Measurements from ENCODE around the gene CLOCK. TPM values are rescaled to one million over a fixed set of nuclear protein-coding genes. Genes with fewer than 3 reads are reported as not detected.

CLOCK gene
- total RNA-seq, 4 donors from 2014 or later = 23.0 to 32.1 (median 27.8) TPM

- Histone ChIP-seq H3K4me3 (no peak overlapping the region), H3K36me3 (peaks cover 0 to 39% (median 0%) of the 10 kb centered on the region in 3 donors), H3K27ac (no peak overlapping the region), H3K4me1 (peaks cover 0 to 10% (median 5%) of the 10 kb centered on the region in 4 donors), H3K27me3 (no peaks in the 10 kb centered on the region), H3K9me3 (no peaks in the 10 kb centered on the region)
- DNase-seq = no peak
- TF ChIP-seq POLR2A (IDR thresholded peaks at IDR 0.05) (no peak), CTCF (IDR thresholded peaks at IDR 0.05) (no peak)
These were observed 139.6 kb downstream of the CLOCK start for GRCh38 chr4:55407119-55407518.

- DNase-seq = no peak
- Histone ChIP-seq H3K27ac (no peak overlapping the region), H3K9me3 (no peaks in the 10 kb centered on the region), H3K36me3 (peaks cover 0 to 36% (median 0%) of the 10 kb centered on the region in 3 donors), H3K4me1 (peaks cover 0 to 10% (median 5%) of the 10 kb centered on the region in 4 donors), H3K27me3 (no peaks in the 10 kb centered on the region), H3K4me3 (no peak overlapping the region)
- TF ChIP-seq CTCF (IDR thresholded peaks at IDR 0.05) (no peak), POLR2A (IDR thresholded peaks at IDR 0.05) (no peak)
These were observed 140.2 kb downstream of the CLOCK start for GRCh38 chr4:55406545-55406944.

- H3K4me3 ChIP-seq = no peak overlapping the region
- peaks cover 0 to 39% (median 0%) of the 10 kb centered on the region in 3 donors for H3K36me3 ChIP-seq
- H3K27me3 ChIP-seq = no peaks in the 10 kb centered on the region
- peaks cover 0 to 13% (median 5%) of the 10 kb centered on the region in 4 donors for H3K4me1 ChIP-seq
- H3K9me3 ChIP-seq = no peaks in the 10 kb centered on the region
- DNase-seq = no peak
- H3K27ac ChIP-seq = no peak overlapping the region
- no peak for TF ChIP-seq CTCF (IDR thresholded peaks at IDR 0.05)
- TF ChIP-seq POLR2A (IDR thresholded peaks at IDR 0.05) = no peak
These were observed 141.6 kb downstream of the CLOCK start for GRCh38 chr4:55405073-55405472.

- Histone ChIP-seq H3K27ac (peak overlapping the region in 1 of 4 donors; percentile 100), H3K27me3 (no peaks in the 10 kb centered on the region), H3K36me3 (peaks cover 0 to 16% (median 0%) of the 10 kb centered on the region in 3 donors), H3K4me1 (peaks cover 0 to 37% (median 12%) of the 10 kb centered on the region in 4 donors), H3K4me3 (no peak overlapping the region), H3K9me3 (no peaks in the 10 kb centered on the region)
- TF ChIP-seq POLR2A (IDR thresholded peaks at IDR 0.05) = no peak
- TF ChIP-seq CTCF (IDR thresholded peaks at IDR 0.05) = no peak
- no peak for DNase-seq
These were observed 147.1 kb downstream of the CLOCK start for GRCh38 chr4:55399581-55399980.

- Histone ChIP-seq H3K27ac (peak overlapping the region in 1 of 4 donors; percentile 100), H3K4me3 (peak overlapping the region in 1 of 4 donors; percentile 77), H3K36me3 (peaks cover 0 to 11% (median 0%) of the 10 kb centered on the region in 3 donors), H3K4me1 (peaks cover 0 to 37% (median 12%) of the 10 kb centered on the region in 4 donors), H3K9me3 (no peaks in the 10 kb centered on the region), H3K27me3 (no peaks in the 10 kb centered on the region)
- no peak for DNase-seq
- TF ChIP-seq POLR2A (IDR thresholded peaks at IDR 0.05) (no peak), CTCF (IDR thresholded peaks at IDR 0.05) (no peak)
These were observed 147.7 kb downstream of the CLOCK start for GRCh38 chr4:55398966-55399365.

- Histone ChIP-seq H3K27me3 (no peaks in the 10 kb centered on the region), H3K27ac (peak overlapping the region; percentile 32 to 100 (median 97)), H3K4me1 (peaks cover 0 to 37% (median 12%) of the 10 kb centered on the region in 4 donors), H3K36me3 (peaks cover 0 to 9% (median 0%) of the 10 kb centered on the region in 3 donors), H3K4me3 (peak overlapping the region in 2 of 4 donors; percentile 77 to 91), H3K9me3 (no peaks in the 10 kb centered on the region)
- no peak for DNase-seq
- no peak for TF ChIP-seq POLR2A (IDR thresholded peaks at IDR 0.05)
These were observed 148.2 kb downstream of the CLOCK start for GRCh38 chr4:55398461-55398860.
